GM19099 (cell line): ENCODE measurements around the gene MGP.

Experiments
- POLR2A ChIP-seq: IDR thresholded peaks from 3 replicates; pipeline ENCODE4 v1.6.1; 2011; ENCODE audit warnings: low read depth; ENCODE audit not compliant: insufficient read length; ENCODE audit errors: extremely low read depth

Gene MGP

DNA sequence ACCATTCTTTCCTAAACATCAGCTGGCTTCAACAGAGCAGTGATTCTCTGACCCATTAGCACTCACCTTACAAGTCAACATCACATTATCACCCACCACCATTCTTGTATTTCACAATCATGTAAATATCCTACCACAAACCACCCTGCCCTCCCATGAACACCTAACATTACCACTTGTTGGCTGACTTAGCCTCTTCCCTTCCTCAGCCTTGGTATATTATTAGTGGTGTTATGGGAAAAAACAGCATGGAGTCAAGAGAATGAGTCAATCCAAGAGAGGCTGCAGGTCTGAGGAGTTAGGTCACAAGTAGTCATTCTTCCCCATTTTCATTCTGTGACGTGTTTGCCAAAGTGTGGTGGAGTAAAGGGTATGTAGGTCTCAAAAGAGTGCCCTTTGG is 22.3 kb upstream of the MGP start:
- no peak for TF ChIP-seq POLR2A

GRCh38 chr12:14906114-14906513 is 20.5 kb upstream of the MGP start:
- TF ChIP-seq POLR2A = no peak

- no peak for TF ChIP-seq POLR2A
These were observed 19.8 kb upstream of the MGP start for GRCh38 chr12:14905269-14906004.

- no peak for TF ChIP-seq POLR2A
These were observed 19.2 kb upstream of the MGP start for GRCh38 chr12:14904854-14905253.

DNA sequence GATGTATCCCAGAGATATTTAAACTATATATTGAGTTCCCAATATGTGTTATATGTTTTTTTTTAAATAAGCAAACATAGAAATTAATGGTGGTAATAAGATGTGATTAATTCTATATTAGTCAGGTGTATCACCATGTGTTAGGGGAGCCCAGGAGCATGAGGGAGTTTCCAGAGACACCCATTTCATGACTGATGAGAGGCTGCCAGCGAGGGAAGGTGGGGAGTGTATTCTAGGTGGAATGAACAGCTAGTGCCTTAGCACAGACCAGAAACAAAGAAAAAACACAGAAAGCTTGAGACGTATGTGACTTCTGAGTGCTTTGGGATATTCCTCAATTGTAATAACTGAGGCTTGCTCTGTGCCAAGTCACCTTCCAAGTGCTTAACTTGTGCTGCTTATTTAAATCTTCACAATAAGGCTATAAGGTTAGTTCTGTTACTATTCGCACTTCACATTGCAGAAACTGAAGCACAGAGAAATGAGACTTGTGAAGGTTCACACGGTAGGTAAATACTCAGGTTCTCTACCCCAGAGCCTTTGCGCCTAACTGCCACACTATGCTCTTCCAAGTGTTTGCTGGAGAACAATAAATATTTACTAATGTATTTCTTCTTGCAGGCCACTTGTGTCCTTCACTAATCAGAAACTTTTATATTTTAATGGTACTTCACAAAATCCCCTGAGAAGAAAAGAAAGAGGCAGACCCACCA is 17.9 kb upstream of the MGP start:
- TF ChIP-seq POLR2A = no peak

- no peak for TF ChIP-seq POLR2A
These were observed 16.8 kb upstream of the MGP start for GRCh38 chr12:14902465-14902864.

DNA sequence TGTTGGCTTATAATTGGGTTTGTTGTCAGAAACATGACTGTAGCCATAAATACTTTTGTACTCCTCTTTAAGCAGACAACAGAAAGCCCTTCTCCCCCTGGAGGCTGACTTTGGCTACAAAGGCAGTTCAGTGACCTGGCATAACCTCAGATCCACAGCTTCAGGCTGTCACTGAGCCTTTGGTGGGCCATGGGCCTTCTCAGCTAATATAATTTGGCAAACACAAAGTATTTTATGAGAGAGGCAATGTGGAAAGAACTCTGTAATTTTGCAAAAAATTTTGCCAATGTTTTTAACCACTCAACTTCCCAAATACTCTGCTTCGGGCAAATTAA is 15.5 kb upstream of the MGP start:
- no peak for TF ChIP-seq POLR2A

DNA sequence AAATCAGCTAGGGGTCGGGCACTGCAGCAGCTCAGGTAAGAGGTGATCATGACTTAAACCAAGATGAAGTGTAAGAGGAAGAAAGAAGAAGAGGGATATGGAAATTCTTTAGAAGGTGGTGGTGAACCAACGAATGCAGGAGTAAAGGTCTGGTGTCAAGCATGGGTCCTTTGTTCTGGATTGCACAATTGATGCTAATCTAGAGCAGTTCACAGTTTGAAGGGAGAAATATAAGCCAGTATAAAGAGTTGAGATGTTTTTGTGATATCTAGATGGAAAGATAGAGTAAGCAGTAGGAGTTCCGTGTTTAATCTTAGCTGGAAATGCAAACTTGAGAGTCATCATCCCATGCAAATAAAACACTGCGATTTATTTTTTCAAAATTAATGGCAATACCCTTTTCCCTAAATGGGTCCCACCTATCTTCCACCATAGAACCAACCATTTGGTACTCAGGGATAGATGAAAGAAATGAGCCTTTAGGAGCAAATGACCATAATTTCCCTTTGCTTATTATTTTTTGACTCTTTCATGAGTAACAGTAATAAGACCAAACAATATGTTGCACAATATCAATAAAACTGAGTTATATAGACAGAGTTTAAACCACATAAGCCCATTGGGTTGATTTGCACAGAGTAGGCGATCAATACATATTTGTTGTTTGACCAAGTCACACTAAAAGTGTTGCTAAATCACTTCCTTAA is 15.0 kb upstream of the MGP start:
- TF ChIP-seq POLR2A = no peak

DNA sequence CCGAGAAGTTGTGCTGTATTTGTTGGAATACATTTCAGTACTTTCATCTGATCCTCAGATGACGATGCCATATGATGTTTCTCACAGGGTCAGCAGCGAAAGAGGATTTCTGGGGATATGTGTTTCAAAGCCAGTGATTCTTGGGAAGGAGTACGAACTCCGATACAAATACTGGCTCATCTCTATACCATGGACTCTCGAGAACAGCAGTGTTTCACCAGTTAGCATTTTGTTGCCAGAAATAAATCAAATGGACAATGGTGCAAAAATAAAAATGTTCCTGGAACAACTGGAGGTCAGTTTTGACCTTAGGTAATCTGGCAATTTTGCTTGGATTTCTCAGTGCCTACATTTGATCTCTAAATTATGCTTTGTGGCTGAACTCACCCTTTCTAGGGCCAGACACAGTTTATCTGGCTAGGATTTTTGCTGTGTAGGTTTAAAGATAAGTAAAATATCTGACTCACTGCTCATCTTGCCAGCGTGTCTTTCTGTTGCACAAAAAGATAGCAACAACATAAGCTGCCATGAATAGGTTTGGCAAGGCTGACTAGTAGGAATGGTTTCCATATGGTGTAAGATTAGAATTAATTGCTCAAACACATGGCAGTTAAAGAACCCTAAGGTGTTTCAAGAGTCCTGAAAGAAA is 11.0 kb upstream of the MGP start:
- no peak for TF ChIP-seq POLR2A

GRCh38 chr12:14893506-14894250 is 8.0 kb upstream of the MGP start:
- TF ChIP-seq POLR2A = no peak

- no peak for TF ChIP-seq POLR2A
These were observed 7.3 kb upstream of the MGP start for GRCh38 chr12:14892726-14893505.

GRCh38 chr12:14890701-14891100 is 5.0 kb upstream of the MGP start:
- TF ChIP-seq POLR2A = no peak

DNA sequence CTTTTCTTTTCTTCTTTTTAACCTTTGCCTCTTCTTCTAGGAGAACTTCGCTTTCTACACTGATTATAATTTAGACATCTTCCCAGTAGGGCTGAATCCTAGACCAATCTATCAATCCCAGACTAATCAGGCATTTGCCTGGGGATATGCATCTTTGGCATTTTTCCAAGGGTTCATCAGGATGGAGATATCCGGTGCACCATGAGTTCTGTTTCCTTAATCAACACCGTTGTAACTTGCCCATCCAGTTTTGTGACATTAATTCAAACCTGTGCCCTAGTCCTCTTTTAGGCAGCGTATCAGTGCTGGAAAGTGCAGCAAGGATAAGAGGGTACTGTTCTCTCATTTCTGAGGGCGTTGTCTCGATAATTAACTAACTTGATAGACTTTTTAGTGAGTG is 617 bp upstream of the MGP start:
- no peak for TF ChIP-seq POLR2A

DNA sequence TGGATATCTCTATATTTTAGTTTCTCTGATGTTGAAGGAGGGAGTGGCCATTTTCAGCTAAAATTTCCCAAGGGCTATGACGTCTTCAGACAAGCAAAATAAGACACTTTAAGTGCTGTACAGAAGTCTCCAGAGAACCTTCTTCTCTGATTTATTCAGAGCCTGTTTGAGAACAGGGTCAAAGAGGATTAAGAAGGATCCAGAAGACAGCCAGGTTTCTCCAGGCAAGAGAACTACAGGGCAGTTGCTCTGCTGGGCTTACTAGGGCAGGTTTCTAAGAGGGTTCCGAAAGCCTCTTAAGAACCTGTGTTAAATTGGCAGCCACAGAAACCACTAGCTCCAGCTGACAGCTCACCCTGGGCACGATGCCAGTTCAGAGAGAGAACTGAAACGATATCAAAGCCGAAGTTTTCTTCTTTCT is 1.2 kb downstream of the MGP start:
- no peak for TF ChIP-seq POLR2A
